H1 (cell line): ENCODE results near the gene RER1. TPM values are rescaled to one million over a fixed set of nuclear protein-coding genes. Genes with fewer than 3 reads are reported as not detected.

Source experiments
- CTCF ChIA-PET: fragments of 300-600 bp; sonication (Branson Sonifier 250); formaldehyde crosslinking; loops from one replicate; lab custom pipeline; 2021; ENCODE audit not compliant: partially characterized antibody; lab: Charles Lee
- POLR2A ChIA-PET: fragments of 300-600 bp; sonication (Branson Sonifier 250); formaldehyde crosslinking; loops from one replicate; lab custom pipeline; 2021; ENCODE audit warnings: inconsistent platforms; ENCODE audit not compliant: partially characterized antibody; lab: Charles Lee
- DNase-seq, 2 experiments: peaks; one replicate each; pipeline versions ENCODE4 v3.0.0 to v3.0.0-alpha.2; 2010 to 2022; ENCODE audit warnings: low spot score in 2 of 2, low read depth in 1 of 2, mixed read lengths in 1 of 2
- FAIRE-seq: peaks from 2 replicates; lab custom pipeline; 2011; peaks lifted over from hg19 to GRCh38; lab: Jason Lieb, UNC
- H2AFZ ChIP-seq: 2 replicates; pipeline ENCODE4 v1.8.1; 2012; ENCODE audit warnings: low read length, inconsistent platforms
- H2AK5ac ChIP-seq: 2 replicates; pipeline ENCODE4 v1.6.1; 2013; ENCODE audit warnings: low read depth, low read length
- H2BK120ac ChIP-seq: replicated peaks from 2 replicates; pipeline ENCODE3; 2013; ENCODE audit warnings: low read depth, low read length, inconsistent platforms
- H2BK12ac ChIP-seq: 2 replicates; pipeline ENCODE4 v1.6.1; 2013; ENCODE audit warnings: low read depth, low read length
- H2BK15ac ChIP-seq: 2 replicates; pipeline ENCODE4 v1.6.1; 2013; ENCODE audit warnings: low read length
- H2BK20ac ChIP-seq: 2 replicates; pipeline ENCODE4 v1.6.1; 2013; ENCODE audit warnings: low read length
- H2BK5ac ChIP-seq: 2 replicates; pipeline ENCODE4 v1.6.1; 2013; ENCODE audit warnings: low read depth, low read length
- H3K14ac ChIP-seq: 2 replicates; pipeline ENCODE4 v1.6.1; 2013; ENCODE audit warnings: inconsistent platforms; ENCODE audit not compliant: insufficient read length
- H3K18ac ChIP-seq: 2 replicates; pipeline ENCODE4 v1.6.1; 2013; ENCODE audit warnings: low read length; ENCODE audit errors: extremely low read depth
- H3K23ac ChIP-seq: 2 replicates; pipeline ENCODE4 v1.6.1; 2013; ENCODE audit warnings: inconsistent platforms; ENCODE audit not compliant: insufficient read length
- H3K23me2 ChIP-seq: 2 replicates; pipeline ENCODE4 v1.6.1; 2013; ENCODE audit warnings: low read depth, low read length
- H3K27ac ChIP-seq: 2 replicates; pipeline ENCODE4 v1.6.1; 2011; ENCODE audit warnings: low read depth, low read length, inconsistent platforms
- H3K27me3 ChIP-seq, 4 experiments: replicated peaks in 1 of 4; 1 replicate in 1 of 4; 2 replicates in 3 of 4; pipeline versions ENCODE4 v1.6.1 to v1.8.1; 2011 to 2013; ENCODE audit warnings: low read length in 3 of 4, mild to moderate bottlenecking in 3 of 4, inconsistent platforms in 2 of 4, mixed read lengths in 2 of 4, moderate library complexity in 1 of 4; ENCODE audit not compliant: control insufficient read depth in 3 of 4, insufficient read depth in 3 of 4; ENCODE audit errors: extremely low read depth in 1 of 4
- H3K36me3 ChIP-seq, 4 experiments: 2 replicates each; pipeline versions ENCODE4 v1.6.1 to v1.8.1; 2011 to 2013; ENCODE audit warnings: mild to moderate bottlenecking in 4 of 4, low read length in 3 of 4, moderate library complexity in 2 of 4, control low read depth in 1 of 4, inconsistent platforms in 1 of 4; ENCODE audit not compliant: insufficient read depth in 4 of 4, control insufficient read depth in 2 of 4
- H3K4ac ChIP-seq: replicated peaks from 2 replicates; pipeline ENCODE3; 2013; ENCODE audit warnings: low read length, low read depth, mixed read lengths, inconsistent platforms; ENCODE audit not compliant: insufficient read length
- H3K4me1 ChIP-seq, 4 experiments: replicated peaks in 1 of 4; 1 replicate in 1 of 4; 2 replicates in 3 of 4; pipeline versions ENCODE4 v1.6.1 to v1.8.1; 2011 to 2013; ENCODE audit warnings: low read length in 3 of 4, inconsistent platforms in 2 of 4, mixed read lengths in 1 of 4; ENCODE audit not compliant: insufficient read depth in 4 of 4, control insufficient read depth in 3 of 4
- H3K4me2 ChIP-seq, 2 experiments: 2 replicates each; pipeline versions ENCODE4 v1.6.1 to v1.8.1; 2011 to 2013; ENCODE audit warnings: low read depth in 2 of 2, low read length in 2 of 2, control low read depth in 1 of 2, inconsistent platforms in 1 of 2, mild to moderate bottlenecking in 1 of 2; ENCODE audit not compliant: insufficient read depth in 1 of 2
- H3K4me3 ChIP-seq, 4 experiments: fragments of 200-600, 300-600 bp in 1 of 4; sonication (generic), shearing (Covaris generic), sonication (Bioruptor Twin) in 1 of 4; 2 replicates each; pipeline versions ENCODE4 v1.5.1 to v1.8.1; 2011 to 2016; ENCODE audit warnings: low read length in 4 of 4, low read depth in 3 of 4, control low read depth in 2 of 4, inconsistent platforms in 2 of 4, mild to moderate bottlenecking in 2 of 4, mixed read lengths in 1 of 4, moderate library complexity in 1 of 4; ENCODE audit not compliant: insufficient read depth in 2 of 4; ENCODE audit errors: extremely low read depth in 1 of 4
- H3K56ac ChIP-seq: replicated peaks from 2 replicates; pipeline ENCODE3; 2013; ENCODE audit warnings: low read depth, mild to moderate bottlenecking, mixed read lengths, low read length, inconsistent platforms; ENCODE audit not compliant: insufficient read length
- H3K79me1 ChIP-seq: 2 replicates; pipeline ENCODE4 v1.6.1; 2013; ENCODE audit warnings: low read depth, low read length, control low read depth
- H3K79me2 ChIP-seq, 2 experiments: 2 replicates each; pipeline versions ENCODE4 v1.6.1 to v1.8.1; 2012 to 2013; ENCODE audit warnings: low read length in 2 of 2, mild to moderate bottlenecking in 2 of 2, inconsistent platforms in 1 of 2; ENCODE audit not compliant: insufficient read depth in 2 of 2, control insufficient read depth in 1 of 2
- H3K9ac ChIP-seq, 4 experiments: replicated peaks in 1 of 4; 1 replicate in 1 of 4; 2 replicates in 3 of 4; pipeline versions ENCODE4 v1.6.1 to v1.8.1; 2011 to 2013; ENCODE audit warnings: low read depth in 3 of 4, low read length in 3 of 4, control low read depth in 2 of 4, mild to moderate bottlenecking in 2 of 4, moderate library complexity in 2 of 4, inconsistent platforms in 1 of 4; ENCODE audit errors: extremely low read depth in 1 of 4
- H3K9me3 ChIP-seq, 2 experiments: 2 replicates each; pipeline versions ENCODE4 v1.6.1 to v1.8.1; 2012 to 2013; ENCODE audit warnings: mild to moderate bottlenecking in 2 of 2, moderate library complexity in 2 of 2, control low read depth in 1 of 2, inconsistent platforms in 1 of 2, low read depth in 1 of 2, low read length in 1 of 2, mixed read lengths in 1 of 2; ENCODE audit not compliant: insufficient read depth in 2 of 2
- H4K20me1 ChIP-seq, 2 experiments: replicated peaks in 1 of 2; 2 replicates each; pipeline versions ENCODE3 to v1.8.1; 2011 to 2013; ENCODE audit warnings: inconsistent platforms in 2 of 2, low read length in 2 of 2, mild to moderate bottlenecking in 1 of 2; ENCODE audit not compliant: insufficient read depth in 2 of 2, control insufficient read depth in 1 of 2
- H4K5ac ChIP-seq: 2 replicates; pipeline ENCODE4 v1.6.1; 2013; ENCODE audit warnings: low read length, low read depth, mixed read lengths, inconsistent platforms; ENCODE audit not compliant: insufficient read length
- H4K8ac ChIP-seq: 2 replicates; pipeline ENCODE4 v1.8.0; 2013; ENCODE audit warnings: mild to moderate bottlenecking, moderate library complexity, low read length, inconsistent platforms; ENCODE audit not compliant: insufficient read depth; ENCODE audit errors: extremely low read depth
- H4K91ac ChIP-seq: replicated peaks from 2 replicates; pipeline ENCODE3; 2013; ENCODE audit warnings: low read length, mixed read lengths, inconsistent platforms; ENCODE audit not compliant: insufficient read length
- ASH2L ChIP-seq: fragments of 200-600, 300-600 bp; sonication (generic); IDR thresholded peaks from one replicate; pipeline ENCODE4 v1.7.1; 2017; ENCODE audit warnings: low read length
- EZH2 ChIP-seq: fragments of 200-600 bp; sonication (generic); IDR thresholded peaks from 2 replicates; pipeline ENCODE4 v1.7.1; 2012; ENCODE audit warnings: low read depth, mild to moderate bottlenecking, moderate library complexity, low read length, inconsistent platforms; ENCODE audit not compliant: severe bottlenecking
- MAFK ChIP-seq: IDR thresholded peaks from 2 replicates; pipeline ENCODE4 v1.6.1; 2012; ENCODE audit warnings: low read depth, mild to moderate bottlenecking, improper control_type of control experiment, low read length
- NRF1 ChIP-seq: IDR thresholded peaks from 2 replicates; pipeline ENCODE4 v1.6.1; 2011; ENCODE audit warnings: mild to moderate bottlenecking, low read depth, low read length, improper control_type of control experiment
- POU5F1 ChIP-seq: IDR thresholded peaks from 2 replicates; pipeline ENCODE4 v1.6.1; 2011; ENCODE audit warnings: low read depth, mild to moderate bottlenecking, low read length, moderate library complexity
- SP1 ChIP-seq: IDR thresholded peaks from 2 replicates; pipeline ENCODE4 v1.6.1; 2011; ENCODE audit warnings: low read depth, low read length
- TAF1 ChIP-seq: IDR thresholded peaks from 2 replicates; pipeline ENCODE4 v1.6.1; 2011; ENCODE audit warnings: mild to moderate bottlenecking, low read depth, low read length
- TEAD4 ChIP-seq: IDR thresholded peaks from 2 replicates; pipeline ENCODE4 v1.6.1; 2012; ENCODE audit warnings: low read depth, low read length, inconsistent platforms, mixed read lengths
- WGBS, 2 experiments: shearing (Covaris generic) in 1 of 2; methylation state at CpG; one replicate each; pipeline versions ENCODE4 v1.1.6 to v1.1.7; 2013 to 2015; ENCODE audit warnings: low lambda C conversion rate in 2 of 2, mixed read lengths in 2 of 2, inconsistent platforms in 1 of 2, low coverage in 1 of 2, missing lambda C conversion rate in 1 of 2; ENCODE audit not compliant: insufficient replicate concordance in 2 of 2, insufficient coverage in 1 of 2, insufficient read length in 1 of 2; ENCODE audit errors: extremely low coverage in 1 of 2, missing lambda C conversion rate in 1 of 2; 5-methylcytosine and 5-hydroxymethylcytosine counted together
- polyA plus RNA-seq, 7 experiments: library from polyadenylated mRNA; depleted of rRNA in 3 of 7; stranded (reverse) in 5 of 7; unstranded in 2 of 7; fragments of >200 nt in 5 of 7; fragments of 200-250 nt in 2 of 7; gene quantifications; 1 replicate in 5 of 7; 2 replicates in 1 of 7; 4 replicates in 1 of 7; pipeline versions ENCODE4 v1.2.1 to v1.2.3, GENCODE V29; 2011 to 2013; ENCODE audit warnings: missing spikeins in 2 of 7, mixed read lengths in 2 of 7
- total RNA-seq: library from RNA; stranded (reverse); fragmentation: NEBNext Ultra II Directional; extraction: Animal tissue kit (Norgen Biotek cat#: 25700); gene quantifications from 2 replicates; pipeline ENCODE4 v1.2.1, GENCODE V29; 2021

Gene RER1
- total and polyA plus RNA-seq, 2 of the 8 experiments (the other 6 are each of a cell fraction or from before 2014, with no cell fraction given), result 102 to 134 TPM

GRCh38 chr1:2449636-2450454 is 58.2 kb downstream of the RER1 start:
- H3K56ac ChIP-seq, result no peak overlapping the region
- no peak for DNase-seq
- peaks cover 0 to 5% (median 3%) of the 10 kb centered on the region in 4 experiments; a peak in 4 of 7 replicates for H3K27me3 ChIP-seq
- H2BK5ac ChIP-seq, result no peak overlapping the region; the same call in 1 of the 2 replicates
- H4K8ac ChIP-seq, result no peak overlapping the region
- H2BK120ac ChIP-seq, result no peak overlapping the region
- no peak overlapping the region for H3K9ac ChIP-seq
- H3K9me3 ChIP-seq, result no peaks in the 10 kb centered on the region
- H3K4me3 ChIP-seq, result no peak overlapping the region
- peaks cover 0 to 4% of the 10 kb centered on the region in 2 experiments for H4K20me1 ChIP-seq
- peaks cover 0 to 21% (median 14%) of the 10 kb centered on the region in 4 experiments; a peak in 4 of 7 replicates for H3K4me1 ChIP-seq
- no peak overlapping the region for H4K5ac ChIP-seq
- H2AK5ac ChIP-seq, result no peak overlapping the region
- WGBS, 2 experiments, result 78% methylated on average over 22 of the region's 23 CpGs; no CpG with 5 or more reads in 1 of the 2 experiments
- H2BK15ac ChIP-seq, result peak overlapping the region; percentile 18; the same call in 1 of the 2 replicates
- H3K23me2 ChIP-seq, result no peaks in the 10 kb centered on the region
- no peak overlapping the region for H3K14ac ChIP-seq
- FAIRE-seq, result no peak
- no peak overlapping the region for H3K4me2 ChIP-seq
- H3K27ac ChIP-seq, result no peak overlapping the region
- H3K18ac ChIP-seq, result no peak overlapping the region; the same call in 1 of the 2 replicates
- H3K79me2 ChIP-seq, result no peaks in the 10 kb centered on the region
- no peak overlapping the region for H3K23ac ChIP-seq
- H2BK20ac ChIP-seq, result peak overlapping the region; percentile 48; the same call in 1 of the 2 replicates
- H2BK12ac ChIP-seq, result peak overlapping the region; percentile 75; the same call in 1 of the 2 replicates
- no peaks in the 10 kb centered on the region for H3K36me3 ChIP-seq
- no peaks in the 10 kb centered on the region for H3K79me1 ChIP-seq
- H4K91ac ChIP-seq, result no peak overlapping the region
- peak overlapping the region; percentile 53 for H3K4ac ChIP-seq
- TF ChIP-seq EZH2 (no peak), MAFK (no peak), TEAD4 (no peak), POU5F1 (no peak), ASH2L (no peak), SP1 (no peak), TAF1 (no peak), NRF1 (no peak)
- POLR2A ChIA-PET, result interaction anchor here (0.6 kb wide), 1 partner anchor 1077 kb away, joined by 3 read pairs; no protein-coding TSS in a partner anchor
- no peak overlapping the region for H2AFZ ChIP-seq
- CTCF ChIA-PET, result interaction anchor here (1.1 to 1.9 kb wide), 5 partner anchors 13 to 975 kb away, joined by 3 to 7 read pairs (median 5); no protein-coding TSS in a partner anchor
